Myocyte (in vitro differentiated cells): ENCODE data around the gene APOL6. TPM values are rescaled to one million over a fixed set of nuclear protein-coding genes. Genes with fewer than 3 reads are reported as not detected.

Source experiments
- DNase-seq: peaks from one replicate; pipeline ENCODE4 v3.0.0-alpha.2; 2012; ENCODE audit warnings: low read depth
- polyA plus RNA-seq: library from polyadenylated mRNA; unstranded; fragments of >200 nt; gene quantifications from one replicate; pipeline ENCODE4 v1.2.1, GENCODE V29; 2012; ENCODE audit warnings: missing spikeins
- total RNA-seq: library from RNA; depleted of rRNA; stranded (reverse); fragments of >200 nt; gene quantifications from 2 replicates; pipeline ENCODE4 v1.2.3, GENCODE V29; 2014

The APOL6 gene, protein sequence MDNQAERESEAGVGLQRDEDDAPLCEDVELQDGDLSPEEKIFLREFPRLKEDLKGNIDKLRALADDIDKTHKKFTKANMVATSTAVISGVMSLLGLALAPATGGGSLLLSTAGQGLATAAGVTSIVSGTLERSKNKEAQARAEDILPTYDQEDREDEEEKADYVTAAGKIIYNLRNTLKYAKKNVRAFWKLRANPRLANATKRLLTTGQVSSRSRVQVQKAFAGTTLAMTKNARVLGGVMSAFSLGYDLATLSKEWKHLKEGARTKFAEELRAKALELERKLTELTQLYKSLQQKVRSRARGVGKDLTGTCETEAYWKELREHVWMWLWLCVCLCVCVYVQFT
- total RNA-seq = 7.0 and 7.1 TPM in 2 replicates
- 5.0 TPM for polyA plus RNA-seq

DNA sequence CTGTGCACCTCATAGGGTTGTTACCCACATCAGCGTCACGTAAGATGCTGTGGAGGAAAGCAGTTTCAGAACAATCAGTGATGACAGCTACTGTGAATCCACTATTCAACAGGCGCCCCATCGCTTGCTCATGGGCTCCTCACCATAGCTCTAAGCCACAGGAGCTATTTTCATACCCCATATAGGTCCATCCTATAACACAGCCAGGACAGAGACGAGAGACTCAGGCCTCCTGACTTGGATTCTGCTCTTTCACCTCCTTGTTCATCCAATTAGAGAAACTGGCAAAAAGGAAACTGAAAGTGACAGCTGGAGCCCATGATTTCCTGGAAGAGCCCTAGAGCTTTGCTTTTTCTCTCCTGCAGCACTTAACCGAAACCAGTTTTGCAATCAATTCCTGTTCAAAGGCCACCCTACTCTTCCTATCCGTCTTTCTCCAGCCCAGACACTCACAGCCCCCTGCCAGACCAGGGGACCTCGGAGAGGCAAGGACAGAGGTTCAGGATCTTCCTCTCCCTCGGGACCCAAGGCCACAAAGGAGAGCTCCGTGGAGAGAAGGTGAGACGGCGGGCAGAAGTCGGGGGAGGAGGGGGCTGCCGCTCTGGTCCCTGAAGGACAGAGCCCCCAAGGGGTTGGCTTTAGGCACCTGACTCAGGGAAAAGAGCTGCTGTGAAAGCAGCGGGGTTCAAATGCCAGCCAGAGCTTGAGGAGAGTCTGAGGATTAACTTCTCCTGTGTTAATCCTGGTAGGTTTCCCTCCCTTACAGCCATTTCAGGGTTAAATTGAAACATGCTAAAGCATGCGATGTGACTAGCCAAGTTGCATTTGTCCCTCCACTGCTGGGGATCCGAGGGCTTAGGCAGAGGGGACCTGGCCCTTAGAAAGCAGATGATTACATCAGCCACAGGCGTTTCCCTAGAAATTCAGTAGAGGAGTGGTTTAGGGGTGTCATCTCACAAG lies at the start of gene APOL6:
Gene APOL6 (plus strand): TSS at position 381 of the 960 bp plus-strand sequence. CDS start 7,980 bp downstream, outside the sequence.
- peak; percentile 67 for DNase-seq

DNA sequence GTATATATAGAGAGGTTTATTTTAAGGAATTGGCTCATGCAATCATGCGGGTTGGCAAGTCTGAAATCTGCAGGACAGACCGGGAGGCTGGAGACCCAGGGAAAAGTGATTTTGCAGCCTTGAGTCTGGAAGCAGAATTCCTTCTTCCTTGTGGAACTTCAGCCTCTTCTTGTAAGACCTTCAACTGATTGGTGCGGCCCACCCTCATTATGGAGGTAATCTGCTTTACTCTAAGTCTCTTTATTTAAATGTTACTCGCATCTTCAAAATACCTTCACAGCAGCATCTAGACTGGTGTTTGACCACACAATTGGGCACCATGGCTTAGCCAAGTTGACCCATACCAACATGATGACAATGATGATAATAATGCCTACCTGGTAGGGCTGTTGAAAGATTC lies 48.9 kb upstream of the APOL6 start:
- no peak for DNase-seq

DNA sequence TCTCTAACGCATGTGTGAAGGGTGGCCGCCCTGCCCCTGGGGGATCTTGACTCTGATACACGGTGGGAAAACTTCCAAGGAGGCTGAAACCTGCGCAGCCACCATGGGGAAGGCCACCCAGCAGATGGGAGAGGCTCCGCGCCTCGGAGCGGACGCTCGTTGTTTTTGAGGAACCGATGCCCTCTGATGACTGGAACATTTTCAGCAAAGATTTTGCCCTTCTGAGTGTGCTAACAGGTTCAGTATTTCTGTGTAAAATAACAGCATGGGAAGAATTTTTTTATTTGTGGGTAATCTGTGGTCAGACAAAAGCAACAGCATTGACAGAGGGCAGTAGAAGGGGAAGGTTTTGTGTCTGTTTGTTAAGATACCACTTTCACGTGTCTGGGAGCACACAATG lies 47.8 kb upstream of the APOL6 start:
- DNase-seq = no peak

DNA sequence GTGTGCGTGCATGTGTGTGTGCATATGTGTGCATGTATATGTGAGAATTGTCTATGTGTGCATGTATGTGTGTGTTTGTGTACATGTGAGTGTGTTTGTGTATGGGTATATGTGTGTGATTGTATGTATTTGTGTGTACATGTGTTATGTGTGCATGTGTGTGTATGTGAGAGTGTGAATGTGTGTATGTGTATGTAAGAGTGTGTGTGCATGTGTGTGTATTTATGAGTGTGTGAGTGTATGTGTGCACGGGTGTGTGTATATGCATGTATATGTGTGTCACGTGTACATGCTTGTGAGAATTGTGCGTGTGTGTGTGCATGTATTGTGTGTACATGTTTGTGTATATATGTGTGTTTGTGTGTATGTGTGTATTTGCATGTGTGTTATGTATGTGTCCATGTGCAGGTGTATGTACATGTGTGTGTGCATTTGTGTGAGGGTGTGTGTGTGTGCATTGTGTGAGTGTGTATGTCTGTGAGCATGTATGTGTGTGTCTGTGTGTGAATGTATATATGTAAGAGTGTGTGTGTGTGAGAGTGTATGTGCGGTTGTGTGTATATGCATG lies 47.1 kb upstream of the APOL6 start:
- no peak for DNase-seq

DNA sequence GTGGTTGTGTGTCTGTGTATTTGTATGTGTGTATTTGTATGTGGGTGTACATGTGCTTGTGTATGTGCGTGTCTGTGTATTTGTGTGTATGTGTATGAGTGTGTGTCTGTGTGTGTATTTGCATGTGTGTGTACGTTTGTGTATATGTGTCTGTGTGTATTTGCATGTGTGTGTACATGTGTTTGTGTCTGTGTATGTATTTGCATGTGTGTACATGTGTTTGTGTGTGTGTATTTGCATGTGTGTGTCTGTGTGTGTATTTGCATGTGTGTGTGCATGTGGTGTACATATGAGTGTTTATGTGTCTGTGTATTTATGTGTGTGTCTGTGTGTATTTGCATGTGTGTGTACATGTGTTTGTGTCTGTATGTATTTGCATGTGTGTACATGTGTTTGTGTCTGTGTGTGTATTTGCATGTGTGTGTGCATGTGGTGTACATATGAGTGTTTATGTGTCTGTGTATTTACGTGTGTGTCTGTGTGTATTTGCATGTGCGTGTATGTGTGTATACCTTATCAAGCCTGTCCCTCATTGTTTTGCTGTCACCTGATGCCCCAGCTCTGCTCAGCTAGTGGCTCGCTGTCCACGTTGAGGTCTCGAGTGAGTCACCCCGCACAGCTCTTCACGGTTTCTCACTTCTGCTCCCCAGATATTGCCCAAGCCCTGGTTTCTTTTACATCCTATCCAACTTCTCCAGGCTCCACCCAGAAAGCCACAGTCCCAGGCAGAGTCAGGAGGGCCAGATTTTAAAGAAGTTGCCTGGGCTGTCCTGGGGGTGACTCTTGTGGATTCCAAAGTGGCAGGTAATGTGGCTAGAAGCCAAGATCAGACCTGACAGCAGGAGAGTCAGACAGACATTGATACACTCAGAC lies 46.3 kb upstream of the APOL6 start:
- DNase-seq = peak; percentile 66

DNA sequence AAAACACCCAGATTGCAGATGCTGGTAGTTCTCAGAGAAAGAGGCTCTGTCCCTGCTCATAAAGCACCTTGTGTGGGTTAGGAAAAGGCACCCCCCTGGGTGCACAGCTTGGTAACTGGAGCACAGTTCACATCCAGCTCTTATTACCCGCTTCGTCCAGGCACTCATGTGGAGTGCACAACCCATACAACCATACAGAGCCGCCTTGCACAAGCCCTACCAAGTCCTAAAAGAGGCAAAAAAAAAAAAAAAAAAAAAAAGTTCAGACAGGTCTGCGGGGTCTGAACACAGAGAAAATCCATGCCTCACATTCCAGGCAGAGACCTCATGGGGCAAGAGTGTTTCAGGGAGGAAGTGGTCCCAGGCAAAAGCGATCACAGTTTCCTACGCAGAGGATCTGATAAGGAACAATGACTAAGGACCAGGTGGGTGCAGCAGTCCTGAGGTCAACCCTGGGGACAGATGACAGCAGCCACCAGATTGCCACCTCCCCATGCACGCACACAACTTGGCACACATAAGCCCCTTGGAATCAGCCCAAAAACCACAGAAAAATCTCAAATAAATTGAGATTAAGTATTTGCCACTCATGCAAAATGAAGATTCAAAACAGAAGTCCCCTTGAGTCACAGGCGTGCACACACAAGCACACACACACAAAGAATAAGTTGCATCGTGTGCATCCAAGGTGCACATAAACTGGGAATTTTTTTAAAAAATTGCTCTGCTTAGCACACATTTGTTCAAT lies 43.5 kb upstream of the APOL6 start:
- no peak for DNase-seq

DNA sequence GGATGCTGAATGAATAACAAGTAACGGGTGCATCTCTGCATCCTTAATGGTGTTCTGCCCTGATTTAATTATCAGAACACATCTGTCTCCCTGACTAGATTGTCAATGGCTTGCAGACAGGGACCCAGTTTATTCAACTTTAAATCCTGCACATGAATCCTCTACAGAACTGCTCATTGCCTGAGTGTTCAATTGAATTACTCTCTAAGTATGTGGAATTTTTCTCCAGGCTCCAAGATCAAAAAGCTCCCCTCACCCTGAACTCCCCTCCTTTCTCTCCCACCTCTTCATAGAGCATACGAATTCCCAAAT lies 42.9 kb upstream of the APOL6 start:
- DNase-seq = no peak

DNA sequence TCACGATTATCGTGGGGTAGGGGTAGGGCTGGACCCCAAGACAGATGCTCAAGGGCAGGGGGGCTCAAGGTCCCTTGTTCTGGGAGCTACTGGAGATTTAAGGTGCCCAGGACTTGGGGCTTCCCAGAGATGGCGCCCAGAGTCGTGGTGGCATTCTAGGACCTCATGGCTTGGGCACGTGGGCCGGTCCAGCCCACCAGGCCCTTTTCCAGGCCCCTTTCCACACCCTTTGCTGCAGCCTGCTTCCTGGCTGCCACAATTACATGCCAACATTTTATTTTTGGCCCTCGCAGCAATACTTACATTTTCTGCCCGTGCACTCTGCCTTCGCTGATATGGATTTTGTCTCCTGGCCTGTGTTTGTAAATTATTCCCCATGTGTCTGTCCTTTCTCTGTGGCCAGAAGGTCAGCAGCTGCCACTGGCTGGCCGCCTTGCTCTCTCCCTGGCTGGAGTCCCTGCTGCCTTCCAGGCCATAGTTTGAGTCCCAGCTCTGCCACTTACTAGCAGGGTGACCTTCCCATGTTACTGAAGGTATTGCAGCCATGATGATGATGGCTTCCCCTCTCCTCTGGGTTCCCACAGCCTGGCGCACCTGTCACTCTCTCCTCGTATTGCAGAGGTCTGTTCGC lies 42.3 kb upstream of the APOL6 start:
- DNase-seq = peak; percentile 57

DNA sequence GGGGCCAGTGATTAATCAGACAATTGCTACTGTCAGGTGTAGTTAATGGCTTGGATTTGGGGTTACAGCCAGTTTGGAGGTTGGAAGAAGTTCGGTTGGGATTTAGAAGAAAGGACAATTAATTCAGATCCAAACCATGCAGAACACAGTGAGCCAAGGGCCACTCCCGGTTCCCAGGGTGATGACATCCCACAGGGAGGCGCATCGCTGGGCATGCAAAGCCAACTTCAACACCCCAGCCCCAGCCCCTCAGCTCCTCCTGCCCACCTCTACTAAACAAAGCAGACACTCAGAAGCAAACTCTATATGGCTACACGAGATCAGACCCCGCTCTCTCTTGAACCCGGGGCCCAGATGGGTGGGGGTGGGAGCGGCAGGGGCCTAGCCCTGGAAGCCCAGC lies 41.3 kb upstream of the APOL6 start:
- no peak for DNase-seq

DNA sequence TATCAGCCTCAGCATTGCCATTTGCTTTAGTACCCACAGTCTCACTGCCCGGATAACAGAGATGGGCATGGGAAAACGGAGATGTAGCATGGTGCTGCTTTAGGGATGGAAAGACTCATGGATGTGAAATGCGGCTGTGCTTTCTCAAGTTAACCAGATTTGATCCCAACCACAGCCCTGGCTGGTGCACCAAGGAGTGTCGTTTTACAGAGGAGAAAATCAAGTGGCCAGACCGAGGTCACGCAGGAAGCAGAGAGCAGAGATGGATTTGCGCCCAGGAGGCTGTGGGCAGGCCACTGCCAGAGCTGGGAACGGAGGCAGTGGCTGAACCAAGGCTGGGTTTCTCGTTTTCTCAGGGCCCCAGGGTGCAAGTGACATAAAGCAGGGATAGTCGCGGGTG lies 40.2 kb upstream of the APOL6 start:
- peak; percentile 73 for DNase-seq

DNA sequence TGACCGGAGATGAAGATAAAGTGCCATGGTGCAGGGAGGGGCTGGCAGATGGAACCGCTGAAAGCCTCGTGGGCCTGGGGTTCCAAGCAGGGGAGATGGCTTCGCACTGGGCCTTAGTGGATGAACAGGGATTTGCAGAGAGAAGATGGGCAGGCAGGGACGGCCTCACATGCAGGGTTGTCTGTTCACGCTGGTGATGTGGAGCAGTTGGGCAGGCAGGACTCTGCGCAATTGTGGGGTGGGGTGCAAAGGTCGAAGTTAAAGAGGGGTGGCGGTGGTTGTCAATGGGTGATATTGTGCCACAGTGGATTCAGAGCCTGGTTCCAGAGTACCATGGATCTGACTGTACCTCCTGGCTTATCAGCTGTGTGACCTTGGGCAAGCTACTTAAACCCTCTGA lies 39.0 kb upstream of the APOL6 start:
- DNase-seq = no peak

DNA sequence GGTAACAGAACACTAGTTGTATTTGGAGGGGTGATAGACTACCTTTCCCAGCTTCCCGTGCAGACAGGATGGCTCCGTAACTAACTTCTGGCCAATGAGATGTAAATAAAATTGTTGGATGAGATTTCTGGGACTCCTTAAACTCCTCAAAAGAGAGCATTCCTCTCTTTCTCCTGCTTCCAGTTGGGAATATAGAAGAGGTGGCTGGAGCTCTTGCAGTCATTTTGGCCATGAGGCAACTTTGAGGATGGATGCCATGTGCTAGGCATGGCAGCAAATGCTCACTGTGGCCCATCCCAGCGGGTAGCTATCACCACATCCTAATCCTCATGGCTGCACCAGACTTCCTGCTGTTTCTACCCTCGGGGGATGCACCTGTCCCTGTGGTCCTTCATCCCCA lies 38.5 kb upstream of the APOL6 start:
- DNase-seq = no peak

DNA sequence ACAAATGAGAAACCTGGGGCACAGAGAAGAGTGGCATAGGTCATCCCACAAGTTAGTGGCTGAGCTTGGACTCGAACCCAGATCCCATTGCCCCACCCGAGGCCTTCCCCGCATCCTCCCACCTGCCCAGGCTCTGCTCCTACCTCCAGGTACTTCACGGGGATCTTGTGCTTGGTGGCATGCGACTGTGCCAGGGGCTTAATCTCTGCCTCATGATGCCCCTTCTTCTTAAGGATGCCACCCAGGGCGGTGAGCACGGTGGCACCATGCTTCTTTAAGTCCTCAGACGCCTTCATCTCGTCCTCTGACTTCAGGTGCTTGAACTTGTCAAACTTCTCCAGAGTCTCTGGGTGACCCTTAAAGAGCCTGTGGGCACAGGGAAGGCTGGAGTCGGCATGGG lies 37.5 kb upstream of the APOL6 start:
- no peak for DNase-seq

DNA sequence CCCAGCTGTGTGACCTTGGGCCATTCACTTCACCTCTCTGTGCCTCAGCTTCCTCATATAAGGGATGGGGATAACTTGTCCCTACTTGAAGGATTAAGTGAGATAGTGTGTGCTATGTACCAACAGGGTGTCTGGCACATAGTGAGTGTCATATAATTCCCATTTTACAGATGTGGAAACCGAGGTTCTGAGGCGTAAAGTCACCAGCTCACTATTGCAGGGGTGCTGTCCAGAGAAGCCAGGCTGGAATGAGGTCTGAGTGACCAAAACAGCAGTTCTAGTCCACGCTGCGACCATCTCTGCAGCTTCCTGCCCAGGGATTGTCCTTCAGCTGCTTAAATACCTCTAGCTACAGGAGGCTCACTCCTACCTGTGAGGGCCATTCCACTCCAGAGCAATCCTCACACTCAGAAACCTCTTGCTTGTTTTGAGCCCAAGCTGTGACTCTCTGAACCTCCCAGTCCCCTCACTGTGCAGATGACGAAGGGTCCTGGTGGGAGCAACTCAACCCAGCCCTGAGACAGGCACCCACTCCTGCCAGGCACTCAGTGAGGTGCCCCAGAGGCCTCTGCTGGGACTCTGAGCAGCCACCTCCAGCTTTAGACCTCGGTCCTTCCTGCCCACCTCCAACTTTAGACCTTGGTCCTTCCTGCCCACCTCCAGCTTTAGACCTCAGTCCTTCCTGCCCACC lies 36.9 kb upstream of the APOL6 start:
- no peak for DNase-seq

DNA sequence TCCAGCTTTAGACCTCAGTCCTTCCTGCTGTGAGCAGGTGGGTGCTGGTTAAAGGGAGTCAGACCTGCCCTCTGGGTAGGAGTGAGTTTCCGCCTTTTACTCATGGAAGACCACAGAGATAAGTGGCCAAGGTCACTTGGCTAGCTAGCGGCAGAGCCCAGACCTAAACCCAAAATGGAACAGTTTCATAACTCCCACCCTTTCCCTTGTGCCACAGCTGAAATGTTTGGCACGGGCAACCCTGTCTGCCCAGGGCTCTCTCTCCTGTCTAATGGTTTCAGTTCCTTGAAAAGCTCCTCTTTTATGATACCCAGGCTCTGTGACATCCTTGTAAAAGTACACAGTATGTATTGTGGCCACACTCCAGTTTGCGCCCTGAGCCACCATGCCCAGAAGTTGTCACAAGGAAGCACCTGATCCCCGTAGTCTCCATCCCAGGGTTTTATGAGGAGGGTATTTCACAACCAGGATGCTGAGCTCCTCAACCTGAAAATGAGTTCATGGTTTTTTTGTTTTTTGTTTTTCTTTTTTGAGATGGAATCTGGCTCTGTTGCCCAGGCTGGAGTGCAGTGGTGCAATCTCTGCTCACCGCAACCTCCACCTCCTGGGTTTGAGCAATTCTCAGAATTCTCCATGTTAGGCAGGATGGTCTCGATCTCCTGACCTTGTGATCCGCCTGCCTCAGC lies 36.2 kb upstream of the APOL6 start:
- DNase-seq = no peak

DNA sequence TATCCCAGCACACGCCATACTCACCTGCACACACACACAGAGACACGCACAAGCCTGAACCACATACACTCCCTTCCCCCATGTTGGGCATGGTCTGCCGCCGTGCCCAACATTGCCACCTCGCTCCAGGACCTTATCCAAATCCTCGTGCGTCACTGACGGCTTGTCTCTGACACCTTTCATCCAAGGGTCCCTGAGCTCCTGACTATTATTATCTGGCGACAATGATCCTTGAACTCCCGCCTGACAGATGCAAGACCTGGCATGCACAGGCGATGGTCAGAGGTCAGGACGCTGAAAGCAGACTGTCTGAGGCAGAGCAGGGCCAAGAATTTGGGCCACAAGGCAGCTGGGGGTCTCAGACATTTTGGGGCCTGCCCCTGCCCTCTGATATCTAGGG lies 35.3 kb upstream of the APOL6 start:
- DNase-seq = no peak

DNA sequence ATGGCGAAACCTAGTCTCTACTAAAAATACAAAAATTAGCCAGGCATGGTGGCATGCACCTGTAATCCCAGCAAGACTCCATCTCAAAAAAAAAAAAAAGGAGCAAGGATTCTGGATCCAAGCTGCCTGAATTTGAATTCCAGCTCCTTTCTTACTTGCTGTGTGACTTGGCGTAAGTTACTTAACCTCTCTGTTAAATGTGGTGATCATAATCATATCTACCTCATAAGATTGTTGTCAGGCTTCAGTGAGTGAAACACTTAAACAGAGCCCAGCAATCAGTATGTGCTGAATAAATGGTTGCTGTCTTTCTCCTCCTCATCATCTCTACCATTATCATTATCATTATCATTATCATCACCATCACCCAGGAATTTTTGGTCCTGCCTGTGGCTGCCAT lies 33.8 kb upstream of the APOL6 start:
- DNase-seq = no peak

DNA sequence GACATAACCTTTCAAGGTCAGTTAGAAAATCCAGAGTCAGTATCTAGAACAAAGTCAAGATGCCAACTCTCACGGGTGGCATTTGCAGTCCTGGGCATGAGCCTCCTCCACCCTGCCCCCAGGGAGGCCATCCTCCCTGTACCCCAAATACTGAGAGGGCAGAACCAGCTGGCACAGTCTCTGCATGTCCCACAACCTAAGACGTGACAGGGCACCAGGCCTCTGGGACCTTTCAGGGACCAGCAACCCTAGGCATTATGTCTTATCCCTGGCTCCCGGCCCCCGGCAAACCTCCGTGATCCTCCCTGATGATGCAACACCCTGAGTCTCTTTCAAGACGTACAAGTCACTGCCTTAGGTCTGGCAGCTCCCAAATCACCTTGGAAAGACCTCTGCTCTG lies 33.1 kb upstream of the APOL6 start:
- no peak for DNase-seq

DNA sequence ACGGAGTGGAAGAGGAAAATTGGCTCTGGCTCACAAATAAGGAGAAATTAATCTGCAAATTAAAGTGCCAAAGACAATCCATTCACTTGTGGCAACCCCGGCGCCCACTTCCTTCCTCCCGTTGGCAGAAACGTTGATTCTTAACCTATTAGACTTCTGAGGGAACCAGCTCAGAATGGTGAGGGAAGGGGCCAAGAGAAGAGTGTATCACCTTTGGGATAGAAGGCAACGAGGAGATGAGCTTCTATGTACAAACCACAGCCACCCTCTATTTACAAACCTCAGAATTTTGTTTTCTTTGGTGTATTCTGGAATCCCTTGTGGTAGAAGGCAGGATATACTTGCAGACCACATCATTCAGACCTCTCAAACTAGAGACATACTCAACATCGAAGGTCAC lies 32.2 kb upstream of the APOL6 start:
- no peak for DNase-seq
